GM12878 (cell line): ENCODE data around the gene FKRP. TPM values are rescaled to one million over a fixed set of nuclear protein-coding genes. Genes with fewer than 3 reads are reported as not detected.

ENCODE experiments used
- ATAC-seq: fragments of 200-7000 bp; cut with Tn5 transposase; 3 replicates; pipeline ENCODE4 v1.9.1; 2020; ENCODE audit warnings: mild to moderate bottlenecking, moderate library complexity
- BruUV-seq: library from RNA; stranded (reverse); fragments of 400-500 nt; replicated peaks from 2 replicates; lab custom pipeline; 2021; lab: Mats Ljungman, UMichigan
- CTCF ChIA-PET: fragments of 300-600 bp; sonication (Branson Sonifier 250); formaldehyde crosslinking; extraction: SDS; loops from one replicate; lab custom pipeline; 2021; ENCODE audit warnings: inconsistent platforms; lab: Yijun Ruan, JAX
- POLR2A ChIA-PET: fragments of 350-600 bp; formaldehyde crosslinking; extraction: SDS; loops from one replicate; lab custom pipeline; 2021; ENCODE audit warnings: inconsistent platforms; lab: Charles Lee
- RAD21 ChIA-PET: fragments of 300-600 bp; sonication (Branson Sonifier 250); formaldehyde crosslinking; loops from one replicate; lab custom pipeline; 2023; ENCODE audit warnings: antibody characterized with exemption; ENCODE audit not compliant: unreplicated experiment; lab: Charles Lee
- SMC1A ChIA-PET: fragments of 300-600 bp; sonication (Branson Sonifier 250); formaldehyde crosslinking; loops from one replicate; lab custom pipeline; 2023; ENCODE audit not compliant: unreplicated experiment, uncharacterized antibody; lab: Charles Lee
- DNase-seq: peaks from one replicate; pipeline ENCODE4 v3.0.0-alpha.2; 2011; ENCODE audit warnings: low read depth, low spot score
- FAIRE-seq: peaks from 3 replicates; lab custom pipeline; 2011; peaks lifted over from hg19 to GRCh38; lab: Jason Lieb, UNC
- H2AFZ ChIP-seq: 2 replicates; pipeline ENCODE4 v1.6.0; 2011; ENCODE audit warnings: low read depth, low read length, control low read depth; ENCODE audit not compliant: control insufficient read depth
- H3K27ac ChIP-seq: 2 replicates; pipeline ENCODE4 v1.5.1; 2011; ENCODE audit warnings: control low read depth; ENCODE audit not compliant: control insufficient read depth, insufficient read depth
- H3K27me3 ChIP-seq, 2 experiments: replicated peaks in 1 of 2; 2 replicates each; pipeline versions ENCODE4 v1.6.0 to v1.6.1; 2011; ENCODE audit warnings: low read length in 1 of 2; ENCODE audit not compliant: control insufficient read depth in 2 of 2, insufficient read depth in 2 of 2
- H3K36me3 ChIP-seq, 2 experiments: 2 replicates each; pipeline ENCODE4 v1.5.1; 2011; ENCODE audit warnings: low read length in 1 of 2; ENCODE audit not compliant: control insufficient read depth in 2 of 2, insufficient read depth in 2 of 2
- H3K4me1 ChIP-seq: 2 replicates; pipeline ENCODE4 v1.6.1; 2011; ENCODE audit warnings: mild to moderate bottlenecking, low read length, moderate library complexity, mixed read lengths; ENCODE audit not compliant: control insufficient read depth, insufficient read depth
- H3K4me2 ChIP-seq: 2 replicates; pipeline ENCODE4 v1.6.0; 2011; ENCODE audit warnings: control low read depth; ENCODE audit not compliant: control insufficient read depth, insufficient read depth
- H3K4me3 ChIP-seq: fragments of 200-600 bp; sonication (generic); 2 replicates; pipeline ENCODE4 v1.5.1; 2016
- H3K79me2 ChIP-seq: 2 replicates; pipeline ENCODE4 v1.6.0; 2011; ENCODE audit warnings: low read length; ENCODE audit not compliant: control insufficient read depth, insufficient read depth
- H3K9ac ChIP-seq: 2 replicates; pipeline ENCODE4 v1.8.0; 2011; ENCODE audit warnings: low read length, control low read depth, mixed read lengths; ENCODE audit not compliant: control insufficient read depth, insufficient read depth
- H3K9me3 ChIP-seq: replicated peaks from 3 replicates; pipeline ENCODE4 v1.5.1; 2011; ENCODE audit warnings: mild to moderate bottlenecking, low read length; ENCODE audit not compliant: control insufficient read depth, insufficient read depth
- H4K20me1 ChIP-seq: 2 replicates; pipeline ENCODE4 v1.6.0; 2011; ENCODE audit not compliant: control insufficient read depth, insufficient read depth
- ATF3 ChIP-seq: IDR thresholded peaks from 2 replicates; pipeline ENCODE4 v1.6.1; 2011; ENCODE audit warnings: low read depth, mild to moderate bottlenecking, low read length, moderate library complexity, borderline replicate concordance; ENCODE audit errors: extremely low read depth
- CREM ChIP-seq: IDR thresholded peaks from 2 replicates; pipeline ENCODE4 v1.6.1; 2014; ENCODE audit warnings: antibody characterized with exemption, low read depth
- CTCF ChIP-seq, 3 experiments: IDR thresholded peaks in 2 of 3; conservative IDR thresholded peaks in 1 of 3; 2 replicates each; pipeline ENCODE4 v1.5.1; 2011; ENCODE audit warnings: low read depth in 3 of 3, low read length in 3 of 3, mild to moderate bottlenecking in 3 of 3, control low read depth in 2 of 3, moderate library complexity in 2 of 3, inconsistent platforms in 1 of 3, mixed read lengths in 1 of 3; ENCODE audit not compliant: control insufficient read depth in 2 of 3, insufficient read depth in 1 of 3; ENCODE audit errors: extremely low read depth in 1 of 3
- CUX1 ChIP-seq: IDR thresholded peaks from 2 replicates; pipeline ENCODE4 v1.6.1; 2012; ENCODE audit warnings: improper control_type of control experiment, low read depth, low read length; ENCODE audit not compliant: insufficient replicate concordance
- EGR1 ChIP-seq, 2 experiments: IDR thresholded peaks; 1 replicate in 1 of 2; 2 replicates in 1 of 2; pipeline ENCODE4 v1.6.1; 2011 to 2012; ENCODE audit warnings: low read depth in 2 of 2, low read length in 2 of 2, borderline replicate concordance in 1 of 2, mild to moderate bottlenecking in 1 of 2, moderate library complexity in 1 of 2
- FOXK2 ChIP-seq: fragments of 450-650 bp; IDR thresholded peaks from 2 replicates; pipeline ENCODE4 v1.6.1; 2017; ENCODE audit warnings: mild to moderate bottlenecking, moderate library complexity
- FOXM1 ChIP-seq: IDR thresholded peaks from 2 replicates; pipeline ENCODE4 v1.6.1; 2012; ENCODE audit warnings: low read depth, mild to moderate bottlenecking, inconsistent platforms, low read length, moderate library complexity
- MEF2B ChIP-seq: fragments of 450-650 bp; IDR thresholded peaks from 2 replicates; pipeline ENCODE4 v1.6.1; 2018; ENCODE audit warnings: mild to moderate bottlenecking, moderate library complexity; ENCODE audit not compliant: partially characterized antibody, poor library complexity, severe bottlenecking
- MXI1 ChIP-seq: fragments of 150-350 bp; IDR thresholded peaks from 2 replicates; pipeline ENCODE4 v1.6.1; 2011; ENCODE audit warnings: low read depth, mild to moderate bottlenecking, inconsistent platforms, low read length, improper control_type of control experiment
- PKNOX1 ChIP-seq: fragments of 450-650 bp; IDR thresholded peaks from 2 replicates; pipeline ENCODE4 v1.6.1; 2016; ENCODE audit warnings: mild to moderate bottlenecking
- RELA ChIP-seq: fragments of 450-650 bp; IDR thresholded peaks from 2 replicates; pipeline ENCODE4 v1.8.0; 2014; ENCODE audit warnings: borderline replicate concordance; ENCODE audit not compliant: partially characterized antibody
- SMAD1 ChIP-seq: fragments of 450-650 bp; IDR thresholded peaks from 2 replicates; pipeline ENCODE4 v1.6.1; 2018; ENCODE audit warnings: mild to moderate bottlenecking, low read depth; ENCODE audit not compliant: partially characterized antibody
- SP1 ChIP-seq: IDR thresholded peaks from one replicate; pipeline ENCODE4 v1.6.1; 2011; ENCODE audit warnings: low read depth, low read length
- SREBF2 ChIP-seq: IDR thresholded peaks from 2 replicates; pipeline ENCODE4 v1.6.1; 2012; ENCODE audit warnings: mild to moderate bottlenecking, low read length
- ZNF384 ChIP-seq: IDR thresholded peaks from 2 replicates; pipeline ENCODE4 v1.6.1; 2012; ENCODE audit warnings: low read depth, mild to moderate bottlenecking, low read length, improper control_type of control experiment, borderline replicate concordance
- WGBS: methylation state at CpG from one replicate; pipeline ENCODE4 v1.1.6; 2016; ENCODE audit warnings: low lambda C conversion rate; ENCODE audit not compliant: insufficient replicate concordance, insufficient coverage; ENCODE audit errors: missing lambda C conversion rate; 5-methylcytosine and 5-hydroxymethylcytosine counted together
- in situ Hi-C: fragments of 300-500 bp; cut with MboI; formaldehyde crosslinking; loops from 9 replicates; pipeline ENCODE4 v1.14.3; 2018; ENCODE audit warnings: mixed read lengths
- intact Hi-C: fragments of 100-400 bp; cut with micrococcal nuclease; formaldehyde crosslinking; loops from one replicate; pipeline ENCODE4 v1.14.2; 2022; ENCODE audit not compliant: unreplicated experiment
- polyA plus RNA-seq, 11 experiments: library from polyadenylated mRNA; depleted of rRNA in 4 of 11; unstranded in 6 of 11; stranded (reverse) in 5 of 11; fragments of >200 nt; fragmentation: Nextera tagmentation in 4 of 11; fragmentation: Illumina TruSeq in 1 of 11; extraction: Ambion mirVana in 4 of 11; extraction: Trizol in 1 of 11; gene quantifications; 1 replicate in 1 of 11; 2 replicates in 10 of 11; pipeline versions ENCODE4 v1.2.1 to v1.2.3, GENCODE V29; 2011 to 2016; ENCODE audit warnings: inconsistent platforms in 2 of 11, missing spikeins in 2 of 11, low read depth in 1 of 11
- total RNA-seq, 4 experiments: library from RNA; depleted of rRNA in 3 of 4; stranded (reverse); fragments of >200 nt in 3 of 4; fragmentation: Illumina TruSeq in 1 of 4; extraction: Trizol in 1 of 4; gene quantifications; 2 replicates each; pipeline versions ENCODE4 v1.2.1 to v1.2.3, GENCODE V29; 2013 to 2021

FKRP gene
- total and polyA plus RNA-seq, 10 of the 15 experiments (the other 5 are each of a cell fraction or from before 2014, with no cell fraction given): 1.3 to 14.1 (median 7.8) TPM

- Histone ChIP-seq H3K79me2 (no peaks in the 10 kb centered on the region), H2AFZ (no peak overlapping the region), H3K4me2 (no peak overlapping the region), H4K20me1 (no peaks in the 10 kb centered on the region), H3K9me3 (no peaks in the 10 kb centered on the region), H3K9ac (no peak overlapping the region), H3K36me3 (no peaks in the 10 kb centered on the region), H3K4me3 (no peak overlapping the region), H3K27ac (no peak overlapping the region), H3K4me1 (no peaks in the 10 kb centered on the region), H3K27me3 (no peaks in the 10 kb centered on the region)
- ATAC-seq (no peak), FAIRE-seq (no peak), DNase-seq (no peak)
- 86% methylated on average over 5 of the region's 5 CpGs for WGBS
- no TSS peak for BruUV-seq
- ChIA-PET POLR2A (no interaction called here), RAD21 (no interaction called here), SMC1A (interaction anchor here (1.5 kb wide), 1 partner anchor 79 kb away, joined by 4 read pairs; no protein-coding TSS in a partner anchor), CTCF (interaction anchor here (1.1 to 6.5 kb wide), 3 partner anchors 7 to 81 kb away, joined by 3 to 133 read pairs (median 5); no protein-coding TSS in a partner anchor)
- in situ Hi-C loops: no loop called here
- intact Hi-C loops: no loop called here
- TF ChIP-seq MEF2B (no peak), FOXK2 (no peak), SMAD1 (no peak), CUX1 (no peak), ZNF384 (no peak), FOXM1 (no peak), EGR1 (IDR thresholded peaks at IDR 0.05; ENCODE audit: borderline replicate concordance in 1 of 2, low read depth in 2 of 2, low read length in 2 of 2) (no peak), RELA (no peak), CTCF (IDR thresholded peaks at IDR 0.05 in 2 of 3, conservative IDR thresholded peaks at IDR 0.05 in 1 of 3; ENCODE audit: control insufficient read depth in 2 of 3, extremely low read depth in 1 of 3, insufficient read depth in 1 of 3, low read depth in 3 of 3, low read length in 3 of 3) (no peak), ATF3 (no peak), CREM (no peak), MXI1 (no peak), SP1 (no peak), SREBF2 (no peak), PKNOX1 (no peak)
These were observed 15.6 kb downstream of the FKRP start for GRCh38 chr19:46761418-46761831.
